HG03354 (cell line): ENCODE results near the gene MYOM3.

Source experiments
- ATAC-seq: cut with Tn5 transposase; IDR thresholded peaks from one replicate; pipeline ENCODE4 v1.9.1; 2021; ENCODE audit warnings: mild to moderate bottlenecking; ENCODE audit not compliant: unreplicated experiment, poor library complexity, severe bottlenecking

The MYOM3 gene

DNA sequence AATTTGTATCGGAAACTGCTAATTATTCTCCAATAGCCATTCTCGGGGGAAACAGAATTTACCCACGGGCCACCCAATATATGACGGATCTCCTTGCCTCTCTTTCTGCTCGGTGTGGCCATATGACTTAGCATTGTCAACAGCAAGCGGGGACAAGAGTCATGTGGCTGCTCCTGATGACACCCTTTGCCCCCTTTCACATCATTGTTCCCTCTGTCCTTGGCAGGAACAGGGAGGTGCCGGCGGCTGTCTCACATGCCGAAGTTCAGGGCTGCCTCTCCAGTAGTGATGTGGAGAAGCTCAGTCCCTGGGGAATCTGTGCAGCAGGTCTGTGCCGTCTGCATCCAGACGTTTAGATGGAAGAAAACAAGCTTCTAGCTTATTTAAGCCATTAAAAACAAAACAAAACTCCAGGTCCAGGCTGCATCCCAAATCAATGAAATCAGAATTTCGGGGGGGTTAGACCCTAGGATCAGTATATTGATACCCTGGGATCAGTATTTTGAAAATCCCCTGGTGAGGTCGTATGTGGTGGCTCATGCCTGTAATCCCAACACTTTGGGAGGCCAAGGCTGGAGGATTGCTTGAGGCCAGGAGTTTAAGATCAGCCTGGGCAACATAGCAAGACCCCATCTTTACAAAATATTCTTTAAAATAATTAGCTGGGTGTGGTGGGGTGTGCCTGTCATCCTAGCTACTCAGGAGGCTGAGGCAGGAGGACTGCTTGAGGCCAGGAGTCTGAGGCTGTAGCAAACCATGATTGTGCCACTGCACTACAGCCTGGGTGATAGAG is 10.8 kb downstream of the MYOM3 start:
- no peak for ATAC-seq

DNA sequence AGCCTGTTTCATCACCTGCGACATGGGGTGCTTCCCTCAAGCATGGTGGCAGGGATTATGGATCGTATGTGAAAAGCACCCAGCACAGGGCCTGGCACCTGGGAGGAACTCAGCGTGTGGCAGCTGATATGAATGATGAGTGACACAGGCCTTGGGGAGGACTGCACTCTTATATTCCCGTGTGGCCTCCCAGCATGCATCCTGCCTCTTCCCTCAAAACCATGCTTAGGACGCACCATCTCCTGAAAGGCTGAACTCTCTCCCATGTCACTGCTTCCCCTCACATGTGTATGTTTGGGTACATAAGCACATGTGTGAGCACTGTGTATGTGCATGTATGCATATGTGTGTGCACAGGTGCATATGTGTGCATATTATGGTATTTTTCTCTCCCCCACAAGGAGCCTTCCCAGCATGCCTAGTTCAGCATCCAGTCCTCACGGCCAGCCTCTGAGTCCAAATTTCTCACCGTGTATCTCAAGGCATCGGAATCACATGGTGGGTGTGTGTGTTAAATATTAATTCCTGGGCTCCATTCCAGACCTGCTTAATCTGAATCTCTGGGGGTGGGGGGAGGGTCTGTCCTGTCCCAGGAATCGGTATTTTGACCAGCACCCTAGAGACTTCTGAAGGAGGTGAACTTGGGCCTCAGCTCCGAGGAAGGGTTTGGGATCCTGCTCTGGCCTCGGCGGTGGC is 12.8 kb downstream of the MYOM3 start:
- ATAC-seq: no peak

DNA sequence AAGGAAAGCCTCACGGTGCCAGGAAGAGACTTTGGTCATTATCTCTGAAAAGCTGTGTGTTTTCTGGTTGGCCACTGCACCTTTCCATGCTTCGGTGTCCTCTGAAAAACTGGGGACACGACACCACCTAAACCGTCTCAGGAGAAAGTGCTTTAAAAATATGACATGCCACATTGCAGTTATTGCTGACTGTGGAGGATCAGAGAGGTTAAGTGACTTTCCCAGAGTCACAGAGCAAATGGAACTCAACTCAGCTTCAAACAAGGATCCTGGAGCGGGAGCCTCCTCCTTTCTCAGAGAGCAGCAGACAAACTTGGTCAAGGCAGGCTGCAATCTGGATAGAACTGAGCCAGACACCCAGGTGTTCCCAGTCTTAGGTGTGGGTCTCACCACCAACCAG is 13.8 kb downstream of the MYOM3 start:
- no peak for ATAC-seq

DNA sequence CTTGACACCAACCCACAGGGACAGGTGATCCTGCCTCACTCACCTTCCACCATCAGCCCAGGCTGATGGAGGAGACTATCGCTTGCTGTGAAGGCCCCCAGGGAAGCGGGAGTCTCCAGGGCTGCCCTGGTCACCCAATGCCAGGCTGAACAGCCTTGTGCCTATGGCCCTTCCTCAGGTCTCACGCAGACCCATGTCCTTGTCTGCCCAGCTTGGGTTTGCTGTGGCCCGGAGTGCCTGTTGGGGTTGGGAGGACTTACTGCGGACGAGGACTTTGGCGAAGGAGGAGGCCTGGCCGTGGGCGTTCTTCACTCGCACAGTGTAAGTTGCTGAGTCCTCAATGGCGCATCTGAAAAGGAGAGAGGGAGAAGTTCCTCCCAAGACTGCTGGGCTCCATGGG is 14.3 kb downstream of the MYOM3 start:
- no peak for ATAC-seq

DNA sequence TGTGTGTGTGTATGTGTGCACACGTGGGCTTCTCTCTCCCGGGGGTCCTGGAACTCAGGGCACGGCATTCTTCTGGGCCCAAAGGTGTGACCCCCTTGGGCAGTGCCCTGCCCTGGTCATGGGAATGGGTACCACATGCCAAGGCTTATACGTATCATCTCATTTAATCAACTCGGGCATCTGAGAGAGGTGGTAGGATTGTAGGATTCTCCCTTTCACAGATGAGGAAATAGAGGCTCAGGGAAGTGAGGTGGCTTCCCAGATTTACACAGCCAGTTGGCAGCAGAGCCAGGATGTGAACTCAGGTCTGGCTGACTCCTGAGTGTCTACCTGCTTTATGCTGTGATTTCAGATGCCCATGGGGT is 15.2 kb downstream of the MYOM3 start:
- no peak for ATAC-seq

DNA sequence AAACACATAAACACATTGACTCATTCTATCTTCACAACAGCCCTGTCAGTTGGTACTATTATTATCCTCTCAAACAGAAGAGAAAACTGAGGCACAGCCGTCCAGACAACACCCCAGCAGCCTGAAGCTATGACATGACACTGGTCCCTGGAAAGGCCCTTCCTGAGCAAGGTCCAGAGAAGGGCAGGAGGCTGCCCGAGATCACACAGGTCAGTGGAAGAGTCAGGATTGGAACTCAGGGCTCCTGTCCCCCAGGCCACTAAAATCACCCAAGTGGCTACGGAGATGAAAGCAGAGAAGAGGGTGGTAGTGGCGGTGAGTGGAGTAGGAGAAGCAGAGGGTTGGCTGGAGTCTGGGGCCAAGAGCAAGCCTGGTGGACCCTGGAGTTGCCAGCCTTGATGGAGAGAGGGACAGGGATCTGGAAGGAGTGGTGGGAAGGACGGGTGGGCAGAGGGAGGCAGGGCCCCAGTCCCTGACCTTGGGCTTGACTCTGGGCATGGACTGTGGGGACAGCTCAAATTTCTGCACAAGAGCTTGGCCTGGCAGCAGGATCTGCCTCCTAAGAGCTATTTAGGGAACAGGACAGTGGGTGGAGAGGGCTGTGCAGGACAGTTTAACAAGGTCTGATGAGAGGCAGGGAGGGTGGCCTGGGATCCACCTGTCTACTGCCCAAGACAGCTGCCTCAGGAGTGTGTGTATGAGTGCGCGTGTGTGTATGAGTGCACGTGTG is 15.8 kb downstream of the MYOM3 start:
- no peak for ATAC-seq

DNA sequence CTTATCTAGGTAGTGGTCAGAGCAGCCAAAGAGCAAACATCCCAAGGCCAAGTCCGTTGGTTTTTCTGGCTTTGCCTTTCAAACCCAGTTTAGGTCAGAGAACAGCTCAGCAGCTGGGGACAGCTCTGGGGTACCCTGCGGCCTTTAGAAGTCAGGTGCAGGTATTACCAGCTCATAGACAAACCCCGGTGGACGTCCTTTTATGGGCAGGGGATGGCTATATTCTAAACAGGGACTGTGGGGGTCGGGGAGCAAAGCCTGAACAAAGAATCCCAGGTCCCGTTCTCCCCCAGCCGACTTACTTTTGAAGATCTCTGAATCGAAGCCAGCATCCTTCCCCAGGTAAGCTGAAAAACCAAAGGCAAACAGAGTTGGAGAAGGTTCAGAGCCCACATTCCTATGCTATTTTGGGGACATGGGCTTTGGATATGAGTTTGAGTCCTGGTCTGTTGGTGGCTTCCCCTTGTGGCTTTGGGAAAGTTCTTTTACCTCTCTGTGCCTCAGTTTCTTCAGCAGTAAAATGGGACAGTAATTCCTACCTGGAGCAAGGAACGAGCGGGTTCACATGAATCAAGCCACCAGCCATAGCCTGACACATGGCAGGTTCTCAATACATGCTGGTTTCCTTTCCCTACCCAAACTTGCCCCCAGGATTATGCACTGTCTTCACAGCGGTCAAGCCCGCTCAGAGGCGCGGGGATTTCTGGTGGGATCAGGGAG is 16.6 kb downstream of the MYOM3 start:
- no peak for ATAC-seq

DNA sequence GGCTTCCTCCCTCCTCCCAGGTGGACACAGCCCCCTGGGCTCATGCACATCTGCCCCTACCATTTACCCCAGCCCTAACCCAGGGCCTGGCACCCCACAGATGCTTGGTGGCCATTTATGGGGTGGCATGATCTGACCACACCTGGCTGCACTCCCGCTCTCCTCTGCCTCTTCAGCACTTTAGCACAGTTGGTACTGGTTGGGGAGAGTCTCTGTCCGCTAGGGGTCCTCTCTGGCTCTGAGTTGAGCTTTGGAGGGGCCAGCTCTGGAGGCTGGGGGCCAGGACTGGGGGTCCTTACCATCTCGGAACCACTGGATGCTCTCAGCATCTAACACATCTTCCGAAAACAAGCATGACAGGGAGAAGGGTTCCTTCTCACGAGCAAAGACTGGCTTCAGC is 17.4 kb downstream of the MYOM3 start:
- no peak for ATAC-seq

DNA sequence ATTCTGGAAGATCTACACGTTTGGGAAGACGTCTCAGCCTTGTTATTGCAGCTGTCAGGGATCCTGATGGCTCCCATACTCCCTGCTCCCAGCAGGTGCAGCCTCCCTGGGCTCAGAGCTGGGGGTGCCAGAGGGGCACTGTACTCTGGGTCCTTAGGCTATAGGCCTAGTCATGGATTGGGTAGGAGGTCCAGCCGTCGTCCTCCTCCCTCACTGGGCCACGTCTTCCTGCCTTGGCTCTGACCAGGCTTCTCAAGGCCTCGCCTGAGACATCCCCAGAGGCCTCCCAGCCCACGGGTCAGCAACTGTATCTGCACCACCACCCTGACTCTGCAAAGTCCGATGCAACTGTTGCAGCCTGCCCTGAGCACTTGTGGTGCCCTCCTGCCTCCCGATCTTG is 18.2 kb downstream of the MYOM3 start:
- no peak for ATAC-seq

DNA sequence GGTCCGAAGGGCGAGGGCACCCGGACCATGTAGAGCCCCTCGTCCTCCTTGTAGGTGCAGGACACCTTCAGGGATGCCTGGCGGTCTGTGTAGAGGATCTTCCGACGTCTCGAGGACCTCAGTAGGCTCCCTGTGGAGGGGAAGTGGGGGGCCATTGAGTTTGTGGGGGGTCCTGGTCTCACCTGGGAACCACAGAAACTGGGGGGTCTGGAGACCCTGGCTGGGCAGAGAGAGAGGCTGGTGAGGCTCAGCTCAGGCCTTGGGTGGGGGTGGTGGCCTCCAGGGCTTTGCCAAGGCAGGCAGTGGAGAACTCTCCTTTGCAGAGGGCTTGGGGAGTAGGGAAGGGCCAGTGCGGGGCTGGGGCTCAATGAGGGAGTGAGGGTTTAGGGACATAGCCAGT is 19.0 kb downstream of the MYOM3 start:
- ATAC-seq: no peak

DNA sequence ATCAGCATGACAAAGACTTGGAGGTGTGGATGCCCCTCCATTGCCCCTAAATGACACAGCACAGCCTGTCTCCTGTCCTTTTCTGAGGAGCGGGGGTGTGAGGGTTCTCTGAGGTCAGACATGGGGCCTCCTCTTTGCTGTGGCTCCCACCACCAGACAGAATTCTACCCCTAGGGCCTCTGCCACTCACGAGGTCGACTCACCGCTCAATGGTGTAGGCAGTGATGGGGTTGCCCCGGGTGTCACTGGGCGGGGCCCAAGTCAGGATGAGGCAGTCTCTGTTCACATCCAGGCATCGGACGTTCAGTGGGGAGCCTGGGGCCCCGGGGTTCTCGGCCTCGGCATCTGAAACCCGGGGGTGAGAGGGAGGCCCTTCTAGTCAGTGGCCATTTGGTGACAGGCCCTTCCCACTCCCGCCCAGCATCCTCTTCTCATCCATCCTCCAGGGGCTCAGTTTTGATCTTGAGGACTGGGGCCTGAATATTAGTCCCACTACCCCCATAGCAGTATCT is 19.9 kb downstream of the MYOM3 start:
- no peak for ATAC-seq

DNA sequence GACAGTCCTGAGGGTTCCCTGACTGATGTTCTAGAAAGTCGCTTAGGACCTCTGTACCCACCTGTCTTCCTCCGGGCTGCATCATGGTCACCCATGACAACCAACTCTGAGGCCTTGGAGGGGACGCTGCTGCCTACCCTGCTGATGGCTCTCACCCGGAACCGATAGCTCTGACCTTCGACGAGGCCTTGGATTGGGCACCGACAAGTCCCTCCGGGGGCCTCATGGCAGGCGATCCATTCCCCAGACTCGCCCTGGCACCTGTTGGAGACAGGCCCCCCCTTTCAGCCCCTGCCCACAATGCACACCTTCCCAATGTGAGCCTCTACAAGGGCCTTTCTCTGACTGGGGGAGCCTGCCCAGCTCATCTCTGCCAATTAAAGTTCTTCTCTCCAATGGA is 21.2 kb downstream of the MYOM3 start:
- ATAC-seq: no peak

DNA sequence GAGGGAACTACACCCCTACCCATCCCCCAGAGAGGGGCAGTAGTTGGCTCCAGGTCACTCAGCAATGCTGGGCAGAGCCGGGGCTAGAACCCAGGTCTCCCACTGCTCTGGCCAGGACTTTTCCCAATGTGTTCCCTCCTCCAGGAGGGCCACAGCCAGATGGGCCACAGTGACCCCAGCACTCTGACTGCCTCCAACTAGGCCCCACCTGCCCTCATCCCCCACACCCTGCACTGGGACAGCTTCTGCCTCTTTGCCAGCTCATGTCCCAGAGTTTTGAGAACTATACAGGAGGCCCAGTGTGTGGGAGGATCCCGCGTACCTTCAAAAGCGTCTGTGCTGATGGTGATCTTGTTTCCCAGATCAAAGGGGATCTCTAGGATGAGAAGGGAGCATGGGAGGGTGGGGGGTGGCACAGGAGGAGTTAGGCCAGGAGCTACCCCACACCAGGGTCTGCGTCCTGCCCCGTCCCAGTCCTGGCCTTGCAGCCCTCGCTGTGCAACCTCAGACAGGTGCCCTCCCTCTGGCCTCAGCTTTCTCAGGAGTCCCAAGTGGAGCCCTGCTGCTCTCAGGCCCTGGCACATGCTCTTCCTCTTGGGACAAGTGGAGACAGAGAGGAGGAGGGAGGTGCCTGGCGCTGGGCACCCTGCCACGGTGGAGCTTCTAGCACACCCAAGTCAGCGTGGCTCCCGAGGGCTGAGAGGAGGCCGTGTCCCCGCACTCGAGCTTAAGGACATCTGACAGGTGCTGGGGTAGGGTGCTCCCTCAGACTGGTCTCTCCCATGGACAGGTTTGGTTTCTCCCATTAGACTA is 22.0 kb downstream of the MYOM3 start:
- no peak for ATAC-seq

DNA sequence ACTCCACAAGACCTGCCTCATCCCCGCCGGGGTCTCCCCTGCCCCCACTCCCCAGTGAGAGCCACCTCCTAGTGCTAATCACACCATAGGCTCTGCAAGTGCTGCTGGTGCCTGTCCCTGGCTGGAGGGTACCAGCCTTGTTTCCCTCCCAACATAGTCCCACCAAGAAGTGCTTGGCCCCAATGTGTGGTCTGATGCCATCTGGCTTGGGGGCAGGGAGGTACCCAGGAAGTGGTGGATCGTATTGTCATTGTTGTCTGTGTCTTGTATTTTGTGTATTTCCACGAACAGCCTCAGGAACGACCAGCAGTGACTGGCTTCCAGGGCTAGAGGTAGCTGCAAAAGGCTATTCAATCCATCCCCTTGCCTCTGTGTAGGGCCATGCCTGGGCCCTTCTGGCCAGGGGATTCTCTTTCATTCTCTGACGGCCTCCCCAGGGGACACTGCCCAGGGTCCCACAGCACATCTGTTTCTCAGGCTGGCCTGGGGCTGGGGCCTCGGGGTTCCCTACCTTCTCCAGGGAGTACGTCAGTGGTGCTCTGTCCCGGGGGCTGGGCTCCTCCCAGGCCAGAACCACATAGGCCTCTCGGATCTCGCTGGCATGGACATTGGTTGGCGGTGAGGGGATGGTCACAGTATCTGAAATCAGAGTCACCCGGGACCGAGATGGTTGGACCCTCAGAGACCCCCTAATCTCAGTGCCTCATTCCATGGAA is 22.8 kb downstream of the MYOM3 start:
- ATAC-seq: no peak

DNA sequence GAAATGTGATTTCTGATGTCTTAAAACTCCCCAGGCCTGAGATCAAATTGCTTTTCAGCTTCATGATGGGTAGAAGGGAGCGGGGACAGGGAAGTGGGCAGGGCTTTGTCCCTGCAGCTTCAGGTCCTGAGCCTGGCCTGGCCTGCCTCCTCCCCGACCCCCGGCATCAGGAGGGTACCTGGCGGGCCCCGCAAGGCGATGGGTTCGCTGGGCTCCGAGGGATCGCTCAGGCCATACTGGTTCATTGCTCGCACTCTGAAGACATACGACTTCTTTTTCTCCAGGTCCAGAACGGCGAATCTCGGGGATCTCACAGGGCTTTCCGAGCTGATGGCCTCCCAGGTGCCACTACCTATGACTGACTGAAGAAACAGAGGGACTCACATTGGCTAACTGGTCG is 25.5 kb downstream of the MYOM3 start:
- ATAC-seq: no peak

DNA sequence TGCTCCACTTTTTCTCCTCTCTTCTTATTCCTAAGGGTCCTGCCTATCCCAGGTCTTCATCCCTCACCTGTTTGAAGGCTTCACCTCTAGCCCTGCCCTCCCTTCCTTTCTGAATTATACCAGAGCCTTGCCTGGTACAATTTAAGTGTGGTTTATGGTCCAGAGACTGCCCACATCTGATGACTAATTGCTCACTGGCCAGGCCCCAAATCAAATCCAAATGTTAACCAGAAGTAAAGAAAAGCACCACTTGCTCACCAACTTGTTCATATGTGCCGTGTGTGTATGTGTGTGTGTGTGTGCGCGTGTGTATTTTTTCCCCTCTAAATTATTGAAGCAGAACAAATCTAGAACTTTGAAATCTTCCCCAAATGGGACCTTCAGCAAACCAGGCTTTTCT is 26.4 kb downstream of the MYOM3 start:
- ATAC-seq: no peak

DNA sequence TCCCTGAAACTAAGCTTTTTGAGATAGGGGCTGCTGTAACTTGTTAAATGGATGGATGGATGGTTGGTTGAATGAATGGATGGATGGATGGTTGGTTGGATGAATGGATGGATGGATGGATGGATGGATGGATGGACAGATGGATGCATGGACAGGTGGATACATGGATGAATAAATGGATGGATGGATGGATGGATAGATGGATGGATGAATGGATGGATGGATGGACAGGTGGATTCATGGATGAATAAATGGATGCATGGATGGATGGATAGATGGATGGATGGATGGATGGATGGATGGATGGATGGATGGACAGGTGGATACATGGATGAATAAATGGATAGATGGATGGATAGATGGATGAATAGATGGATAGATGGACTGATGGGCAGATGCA is 26.9 kb downstream of the MYOM3 start:
- no peak for ATAC-seq

DNA sequence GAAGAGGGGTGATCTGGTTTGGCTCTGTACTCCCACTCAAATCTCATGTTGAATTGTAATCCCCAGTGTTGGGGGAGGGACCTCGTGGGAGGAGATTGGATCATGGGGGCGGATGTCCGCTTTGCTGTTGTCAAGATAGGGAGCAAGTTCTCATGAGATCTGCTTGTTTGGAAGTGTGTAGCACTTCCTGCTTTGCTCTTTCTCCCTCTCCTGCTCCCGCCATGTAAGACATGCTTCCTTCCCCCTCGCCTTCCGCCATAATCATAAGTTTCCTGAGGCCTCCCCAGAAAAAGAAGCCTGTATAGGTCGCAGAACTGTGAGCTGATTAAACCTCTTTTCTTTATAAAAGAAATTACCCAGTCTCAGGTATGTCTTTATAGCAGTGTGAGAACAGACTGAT is 27.9 kb downstream of the MYOM3 start:
- no peak for ATAC-seq

DNA sequence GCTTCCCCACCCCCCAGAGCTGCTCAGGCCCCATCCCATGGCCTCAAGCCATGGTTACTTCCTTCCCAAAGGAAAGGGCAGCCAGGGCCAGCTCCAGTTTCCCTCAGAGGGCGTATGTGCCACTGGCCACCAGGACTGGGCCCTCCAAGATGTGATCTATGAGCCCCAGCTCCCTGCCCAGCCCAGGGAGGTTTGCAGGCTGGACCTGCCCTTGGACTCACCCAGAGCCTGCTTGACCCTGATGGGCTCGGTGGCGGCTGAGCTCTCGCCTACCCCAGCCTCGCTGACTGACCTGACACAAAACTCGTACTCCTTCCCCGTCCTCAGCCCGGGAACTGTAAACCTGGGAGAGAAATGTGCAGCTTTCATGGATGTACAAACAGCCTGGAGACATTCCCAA is 29.6 kb downstream of the MYOM3 start:
- no peak for ATAC-seq
